H1 (cell line): ENCODE measurements around the gene VPS13A. TPM values are rescaled to one million over a fixed set of nuclear protein-coding genes. Genes with fewer than 3 reads are reported as not detected.

Source experiments
- CTCF ChIA-PET: fragments of 300-600 bp; sonication (Branson Sonifier 250); formaldehyde crosslinking; loops from one replicate; lab custom pipeline; 2021; ENCODE audit not compliant: partially characterized antibody; lab: Charles Lee
- POLR2A ChIA-PET: fragments of 300-600 bp; sonication (Branson Sonifier 250); formaldehyde crosslinking; loops from one replicate; lab custom pipeline; 2021; ENCODE audit warnings: inconsistent platforms; ENCODE audit not compliant: partially characterized antibody; lab: Charles Lee
- DNase-seq, 2 experiments: peaks; one replicate each; pipeline versions ENCODE4 v3.0.0 to v3.0.0-alpha.2; 2010 to 2022; ENCODE audit warnings: low spot score in 2 of 2, low read depth in 1 of 2, mixed read lengths in 1 of 2
- FAIRE-seq: peaks from 2 replicates; lab custom pipeline; 2011; peaks lifted over from hg19 to GRCh38; lab: Jason Lieb, UNC
- H2AFZ ChIP-seq: 2 replicates; pipeline ENCODE4 v1.8.1; 2012; ENCODE audit warnings: low read length, inconsistent platforms
- H2AK5ac ChIP-seq: 2 replicates; pipeline ENCODE4 v1.6.1; 2013; ENCODE audit warnings: low read depth, low read length
- H2BK120ac ChIP-seq: replicated peaks from 2 replicates; pipeline ENCODE3; 2013; ENCODE audit warnings: low read depth, low read length, inconsistent platforms
- H2BK12ac ChIP-seq: 2 replicates; pipeline ENCODE4 v1.6.1; 2013; ENCODE audit warnings: low read depth, low read length
- H2BK15ac ChIP-seq: 2 replicates; pipeline ENCODE4 v1.6.1; 2013; ENCODE audit warnings: low read length
- H2BK20ac ChIP-seq: 2 replicates; pipeline ENCODE4 v1.6.1; 2013; ENCODE audit warnings: low read length
- H2BK5ac ChIP-seq: 2 replicates; pipeline ENCODE4 v1.6.1; 2013; ENCODE audit warnings: low read depth, low read length
- H3K14ac ChIP-seq: 2 replicates; pipeline ENCODE4 v1.6.1; 2013; ENCODE audit warnings: inconsistent platforms; ENCODE audit not compliant: insufficient read length
- H3K18ac ChIP-seq: 2 replicates; pipeline ENCODE4 v1.6.1; 2013; ENCODE audit warnings: low read length; ENCODE audit errors: extremely low read depth
- H3K23ac ChIP-seq: 2 replicates; pipeline ENCODE4 v1.6.1; 2013; ENCODE audit warnings: inconsistent platforms; ENCODE audit not compliant: insufficient read length
- H3K23me2 ChIP-seq: 2 replicates; pipeline ENCODE4 v1.6.1; 2013; ENCODE audit warnings: low read depth, low read length
- H3K27ac ChIP-seq: 2 replicates; pipeline ENCODE4 v1.6.1; 2011; ENCODE audit warnings: low read depth, low read length, inconsistent platforms
- H3K27me3 ChIP-seq, 4 experiments: replicated peaks in 1 of 4; 1 replicate in 1 of 4; 2 replicates in 3 of 4; pipeline versions ENCODE4 v1.6.1 to v1.8.1; 2011 to 2013; ENCODE audit warnings: low read length in 3 of 4, mild to moderate bottlenecking in 3 of 4, inconsistent platforms in 2 of 4, mixed read lengths in 2 of 4, moderate library complexity in 1 of 4; ENCODE audit not compliant: control insufficient read depth in 3 of 4, insufficient read depth in 3 of 4; ENCODE audit errors: extremely low read depth in 1 of 4
- H3K36me3 ChIP-seq, 4 experiments: 2 replicates each; pipeline versions ENCODE4 v1.6.1 to v1.8.1; 2011 to 2013; ENCODE audit warnings: mild to moderate bottlenecking in 4 of 4, low read length in 3 of 4, moderate library complexity in 2 of 4, control low read depth in 1 of 4, inconsistent platforms in 1 of 4; ENCODE audit not compliant: insufficient read depth in 4 of 4, control insufficient read depth in 2 of 4
- H3K4ac ChIP-seq: replicated peaks from 2 replicates; pipeline ENCODE3; 2013; ENCODE audit warnings: low read length, low read depth, mixed read lengths, inconsistent platforms; ENCODE audit not compliant: insufficient read length
- H3K4me1 ChIP-seq, 4 experiments: replicated peaks in 1 of 4; 1 replicate in 1 of 4; 2 replicates in 3 of 4; pipeline versions ENCODE4 v1.6.1 to v1.8.1; 2011 to 2013; ENCODE audit warnings: low read length in 3 of 4, inconsistent platforms in 2 of 4, mixed read lengths in 1 of 4; ENCODE audit not compliant: insufficient read depth in 4 of 4, control insufficient read depth in 3 of 4
- H3K4me2 ChIP-seq, 2 experiments: 2 replicates each; pipeline versions ENCODE4 v1.6.1 to v1.8.1; 2011 to 2013; ENCODE audit warnings: low read depth in 2 of 2, low read length in 2 of 2, control low read depth in 1 of 2, inconsistent platforms in 1 of 2, mild to moderate bottlenecking in 1 of 2; ENCODE audit not compliant: insufficient read depth in 1 of 2
- H3K4me3 ChIP-seq, 4 experiments: fragments of 200-600, 300-600 bp in 1 of 4; sonication (generic), shearing (Covaris generic), sonication (Bioruptor Twin) in 1 of 4; 2 replicates each; pipeline versions ENCODE4 v1.5.1 to v1.8.1; 2011 to 2016; ENCODE audit warnings: low read length in 4 of 4, low read depth in 3 of 4, control low read depth in 2 of 4, inconsistent platforms in 2 of 4, mild to moderate bottlenecking in 2 of 4, mixed read lengths in 1 of 4, moderate library complexity in 1 of 4; ENCODE audit not compliant: insufficient read depth in 2 of 4; ENCODE audit errors: extremely low read depth in 1 of 4
- H3K56ac ChIP-seq: replicated peaks from 2 replicates; pipeline ENCODE3; 2013; ENCODE audit warnings: low read depth, mild to moderate bottlenecking, mixed read lengths, low read length, inconsistent platforms; ENCODE audit not compliant: insufficient read length
- H3K79me1 ChIP-seq: 2 replicates; pipeline ENCODE4 v1.6.1; 2013; ENCODE audit warnings: low read depth, low read length, control low read depth
- H3K79me2 ChIP-seq, 2 experiments: 2 replicates each; pipeline versions ENCODE4 v1.6.1 to v1.8.1; 2012 to 2013; ENCODE audit warnings: low read length in 2 of 2, mild to moderate bottlenecking in 2 of 2, inconsistent platforms in 1 of 2; ENCODE audit not compliant: insufficient read depth in 2 of 2, control insufficient read depth in 1 of 2
- H3K9ac ChIP-seq, 4 experiments: replicated peaks in 1 of 4; 1 replicate in 1 of 4; 2 replicates in 3 of 4; pipeline versions ENCODE4 v1.6.1 to v1.8.1; 2011 to 2013; ENCODE audit warnings: low read depth in 3 of 4, low read length in 3 of 4, control low read depth in 2 of 4, mild to moderate bottlenecking in 2 of 4, moderate library complexity in 2 of 4, inconsistent platforms in 1 of 4; ENCODE audit errors: extremely low read depth in 1 of 4
- H3K9me3 ChIP-seq, 2 experiments: 2 replicates each; pipeline versions ENCODE4 v1.6.1 to v1.8.1; 2012 to 2013; ENCODE audit warnings: mild to moderate bottlenecking in 2 of 2, moderate library complexity in 2 of 2, control low read depth in 1 of 2, inconsistent platforms in 1 of 2, low read depth in 1 of 2, low read length in 1 of 2, mixed read lengths in 1 of 2; ENCODE audit not compliant: insufficient read depth in 2 of 2
- H4K20me1 ChIP-seq, 2 experiments: replicated peaks in 1 of 2; 2 replicates each; pipeline versions ENCODE3 to v1.8.1; 2011 to 2013; ENCODE audit warnings: inconsistent platforms in 2 of 2, low read length in 2 of 2, mild to moderate bottlenecking in 1 of 2; ENCODE audit not compliant: insufficient read depth in 2 of 2, control insufficient read depth in 1 of 2
- H4K5ac ChIP-seq: 2 replicates; pipeline ENCODE4 v1.6.1; 2013; ENCODE audit warnings: low read length, low read depth, mixed read lengths, inconsistent platforms; ENCODE audit not compliant: insufficient read length
- H4K8ac ChIP-seq: 2 replicates; pipeline ENCODE4 v1.8.0; 2013; ENCODE audit warnings: mild to moderate bottlenecking, moderate library complexity, low read length, inconsistent platforms; ENCODE audit not compliant: insufficient read depth; ENCODE audit errors: extremely low read depth
- H4K91ac ChIP-seq: replicated peaks from 2 replicates; pipeline ENCODE3; 2013; ENCODE audit warnings: low read length, mixed read lengths, inconsistent platforms; ENCODE audit not compliant: insufficient read length
- JUN ChIP-seq: IDR thresholded peaks from 2 replicates; pipeline ENCODE4 v1.6.1; 2011; ENCODE audit warnings: low read depth, mild to moderate bottlenecking, improper control_type of control experiment, low read length
- POU5F1 ChIP-seq: IDR thresholded peaks from 2 replicates; pipeline ENCODE4 v1.6.1; 2011; ENCODE audit warnings: low read depth, mild to moderate bottlenecking, low read length, moderate library complexity
- RAD21 ChIP-seq, 2 experiments: IDR thresholded peaks in 1 of 2; conservative IDR thresholded peaks in 1 of 2; 2 replicates each; pipeline ENCODE4 v1.6.1; 2011; ENCODE audit warnings: low read depth in 2 of 2, low read length in 2 of 2, improper control_type of control experiment in 1 of 2, inconsistent platforms in 1 of 2, mild to moderate bottlenecking in 1 of 2, moderate library complexity in 1 of 2
- RFX5 ChIP-seq: IDR thresholded peaks from 2 replicates; pipeline ENCODE4 v1.6.1; 2011; ENCODE audit warnings: low read depth, low read length, improper control_type of control experiment, borderline replicate concordance
- SRF ChIP-seq: IDR thresholded peaks from 2 replicates; pipeline ENCODE4 v1.6.1; 2011; ENCODE audit warnings: mild to moderate bottlenecking, low read depth, low read length, moderate library complexity
- TEAD4 ChIP-seq: IDR thresholded peaks from 2 replicates; pipeline ENCODE4 v1.6.1; 2012; ENCODE audit warnings: low read depth, low read length, inconsistent platforms, mixed read lengths
- WGBS, 2 experiments: shearing (Covaris generic) in 1 of 2; methylation state at CpG; one replicate each; pipeline versions ENCODE4 v1.1.6 to v1.1.7; 2013 to 2015; ENCODE audit warnings: low lambda C conversion rate in 2 of 2, mixed read lengths in 2 of 2, inconsistent platforms in 1 of 2, low coverage in 1 of 2, missing lambda C conversion rate in 1 of 2; ENCODE audit not compliant: insufficient replicate concordance in 2 of 2, insufficient coverage in 1 of 2, insufficient read length in 1 of 2; ENCODE audit errors: extremely low coverage in 1 of 2, missing lambda C conversion rate in 1 of 2; 5-methylcytosine and 5-hydroxymethylcytosine counted together
- polyA plus RNA-seq, 7 experiments: library from polyadenylated mRNA; depleted of rRNA in 3 of 7; stranded (reverse) in 5 of 7; unstranded in 2 of 7; fragments of >200 nt in 5 of 7; fragments of 200-250 nt in 2 of 7; gene quantifications; 1 replicate in 5 of 7; 2 replicates in 1 of 7; 4 replicates in 1 of 7; pipeline versions ENCODE4 v1.2.1 to v1.2.3, GENCODE V29; 2011 to 2013; ENCODE audit warnings: missing spikeins in 2 of 7, mixed read lengths in 2 of 7
- total RNA-seq: library from RNA; stranded (reverse); fragmentation: NEBNext Ultra II Directional; extraction: Animal tissue kit (Norgen Biotek cat#: 25700); gene quantifications from 2 replicates; pipeline ENCODE4 v1.2.1, GENCODE V29; 2021
- TF ChIP-seq, protein P1 (sequence below), 3 experiments: IDR thresholded peaks; 1 replicate in 2 of 3; 2 replicates in 1 of 3; pipeline versions ENCODE4 v1.5.1 to v1.6.1; 2011; ENCODE audit warnings: low read length in 3 of 3, mild to moderate bottlenecking in 3 of 3, inconsistent platforms in 2 of 3, low read depth in 1 of 3, moderate library complexity in 1 of 3; ENCODE audit not compliant: insufficient read depth in 1 of 3; ENCODE audit errors: control extremely low read depth in 1 of 3

The VPS13A gene
- total and polyA plus RNA-seq, 2 of the 8 experiments (the other 6 are each of a cell fraction or from before 2014, with no cell fraction given), result 6.0 to 36.5 TPM

DNA sequence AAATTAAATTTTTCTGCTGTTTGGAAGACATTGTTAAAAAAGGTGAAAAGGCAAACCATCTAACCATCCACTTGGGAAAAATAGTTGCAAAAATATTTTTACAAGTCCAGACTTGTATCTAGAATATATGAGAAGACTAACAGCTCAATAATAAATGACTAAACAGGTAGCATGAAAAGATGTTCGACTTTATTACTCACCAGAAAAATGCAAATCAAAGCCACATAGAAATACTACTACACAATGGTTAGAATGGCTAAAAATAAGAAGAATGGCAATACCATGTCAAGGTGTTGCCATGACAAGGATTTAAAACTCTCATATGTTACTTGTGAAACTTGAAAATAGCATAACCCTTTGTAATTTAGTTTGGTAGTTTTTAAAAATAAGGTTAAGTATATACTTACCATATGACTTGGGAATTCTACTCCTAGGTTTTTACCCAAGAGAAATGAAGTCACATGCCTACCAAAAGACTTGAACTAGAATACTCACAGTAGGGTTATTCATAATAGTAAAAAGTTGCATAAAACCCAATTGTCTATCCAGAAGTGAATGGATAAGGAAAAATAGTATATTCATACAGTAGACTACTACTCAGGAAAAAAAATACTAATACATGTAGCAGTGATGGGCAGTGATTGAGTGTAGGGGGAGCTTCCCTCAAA lies 93.8 kb downstream of the VPS13A start:
- Histone ChIP-seq H4K91ac (no peak overlapping the region), H2AK5ac (no peak overlapping the region), H3K23me2 (no peaks in the 10 kb centered on the region), H3K4me3 (no peak overlapping the region), H3K4me2 (no peak overlapping the region), H3K14ac (no peak overlapping the region), H2BK5ac (no peak overlapping the region), H2AFZ (no peak overlapping the region), H3K56ac (no peak overlapping the region), H3K36me3 (no peaks in the 10 kb centered on the region), H3K18ac (no peak overlapping the region), H2BK12ac (no peak overlapping the region), H3K9me3 (no peaks in the 10 kb centered on the region), H4K8ac (no peak overlapping the region), H4K20me1 (no peaks in the 10 kb centered on the region), H3K79me2 (no peaks in the 10 kb centered on the region), H3K23ac (no peak overlapping the region), H2BK20ac (no peak overlapping the region), H4K5ac (no peak overlapping the region), H3K79me1 (no peaks in the 10 kb centered on the region), H3K4me1 (peaks cover 0 to 8% (median 4%) of the 10 kb centered on the region in 4 experiments; a peak in 3 of 7 replicates), H3K4ac (no peak overlapping the region), H2BK120ac (no peak overlapping the region), H3K9ac (no peak overlapping the region), H3K27me3 (no peaks in the 10 kb centered on the region), H2BK15ac (no peak overlapping the region), H3K27ac (no peak overlapping the region)
- TF ChIP-seq JUN (no peak), SRF (no peak), POU5F1 (no peak), RFX5 (no peak), TEAD4 (no peak), RAD21 (IDR thresholded peaks at IDR 0.05 in 1 of 2, conservative IDR thresholded peaks at IDR 0.05 in 1 of 2; ENCODE audit: low read depth in 2 of 2, low read length in 2 of 2) (no peak)
- TF ChIP-seq, protein P1, sequence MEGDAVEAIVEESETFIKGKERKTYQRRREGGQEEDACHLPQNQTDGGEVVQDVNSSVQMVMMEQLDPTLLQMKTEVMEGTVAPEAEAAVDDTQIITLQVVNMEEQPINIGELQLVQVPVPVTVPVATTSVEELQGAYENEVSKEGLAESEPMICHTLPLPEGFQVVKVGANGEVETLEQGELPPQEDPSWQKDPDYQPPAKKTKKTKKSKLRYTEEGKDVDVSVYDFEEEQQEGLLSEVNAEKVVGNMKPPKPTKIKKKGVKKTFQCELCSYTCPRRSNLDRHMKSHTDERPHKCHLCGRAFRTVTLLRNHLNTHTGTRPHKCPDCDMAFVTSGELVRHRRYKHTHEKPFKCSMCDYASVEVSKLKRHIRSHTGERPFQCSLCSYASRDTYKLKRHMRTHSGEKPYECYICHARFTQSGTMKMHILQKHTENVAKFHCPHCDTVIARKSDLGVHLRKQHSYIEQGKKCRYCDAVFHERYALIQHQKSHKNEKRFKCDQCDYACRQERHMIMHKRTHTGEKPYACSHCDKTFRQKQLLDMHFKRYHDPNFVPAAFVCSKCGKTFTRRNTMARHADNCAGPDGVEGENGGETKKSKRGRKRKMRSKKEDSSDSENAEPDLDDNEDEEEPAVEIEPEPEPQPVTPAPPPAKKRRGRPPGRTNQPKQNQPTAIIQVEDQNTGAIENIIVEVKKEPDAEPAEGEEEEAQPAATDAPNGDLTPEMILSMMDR (IDR thresholded peaks at IDR 0.05; ENCODE audit: control extremely low read depth in 1 of 3, insufficient read depth in 1 of 3, low read depth in 1 of 3, low read length in 3 of 3), result no peak
- FAIRE-seq (no peak), DNase-seq (no peak)
- CTCF ChIA-PET, result interaction anchor here (1.2 to 2.2 kb wide), 2 partner anchors 20 to 186 kb away, joined by 3 to 11 read pairs; no protein-coding TSS in a partner anchor
- POLR2A ChIA-PET, result no interaction called here
- WGBS, 2 experiments, result 90% methylated on average over 1 of the region's 1 CpG; no CpG with 5 or more reads in 1 of the 2 experiments
